Muscle layer of duodenum (tissue), 2 donors: ENCODE measurements around the gene XPC.
"Not testable (repeated sequence)": the region's sequence is repeated elsewhere in the genome, so short reads cannot be mapped to it uniquely, and the experiment has no call there.

Source experiments
- H3K27ac ChIP-seq: one replicate; pipeline ENCODE4 v1.7.0; 2013; ENCODE audit warnings: mild to moderate bottlenecking, low read length
- H3K27me3 ChIP-seq: one replicate; pipeline ENCODE4 v1.7.0; 2013; ENCODE audit warnings: low read depth, mild to moderate bottlenecking, control low read depth, low read length
- H3K36me3 ChIP-seq, 2 donors: one replicate each; pipeline ENCODE4 v1.7.0; 2013; ENCODE audit warnings: low read length in 2 of 2, control low read depth in 1 of 2, mild to moderate bottlenecking in 1 of 2; ENCODE audit not compliant: insufficient read depth in 2 of 2, control insufficient read depth in 1 of 2
- H3K4me1 ChIP-seq, 2 donors: one replicate each; pipeline ENCODE4 v1.7.0; 2013; ENCODE audit warnings: low read length in 2 of 2, mild to moderate bottlenecking in 2 of 2, control low read depth in 1 of 2, moderate library complexity in 1 of 2; ENCODE audit not compliant: insufficient read depth in 2 of 2, control insufficient read depth in 1 of 2
- H3K4me3 ChIP-seq, 2 donors: one replicate each; pipeline ENCODE4 v1.7.0; 2013; ENCODE audit warnings: low read length in 2 of 2, low read depth in 1 of 2, mild to moderate bottlenecking in 1 of 2
- H3K9me3 ChIP-seq, 2 donors: one replicate each; pipeline ENCODE4 v1.7.0; 2013; ENCODE audit warnings: low read length in 2 of 2, control low read depth in 1 of 2, mild to moderate bottlenecking in 1 of 2; ENCODE audit not compliant: control insufficient read depth in 1 of 2
- donor health status: healthy.

XPC gene

GRCh38 chr3:14110699-14111098 lies 67.7 kb downstream of the XPC start:
- Histone ChIP-seq H3K4me3 (no peak overlapping the region), H3K36me3 (peaks cover 25 to 51% of the 10 kb centered on the region in 2 donors)

GRCh38 chr3:14109821-14110220 lies 68.6 kb downstream of the XPC start:
- H3K9me3 ChIP-seq, H3K4me1 ChIP-seq, H3K27me3 ChIP-seq, H3K4me3 ChIP-seq, H3K27ac ChIP-seq: not testable (repeated sequence)
- H3K36me3 ChIP-seq: peaks cover 17 to 42% of the 10 kb centered on the region in 2 donors

More at GRCh38 chr3:14110699-14111098, 67.7 kb downstream of the XPC start:
- Histone ChIP-seq H3K27ac (no peak overlapping the region), H3K27me3 (no peaks in the 10 kb centered on the region), H3K9me3 (no peaks in the 10 kb centered on the region), H3K4me1 (no peaks in the 10 kb centered on the region)

GRCh38 chr3:14097616-14098391 lies 80.6 kb downstream of the XPC start:
- Histone ChIP-seq H3K27me3 (no peaks in the 10 kb centered on the region), H3K27ac (no peak overlapping the region), H3K36me3 (no peaks in the 10 kb centered on the region), H3K4me3 (no peak overlapping the region), H3K9me3 (peaks cover 0 to 9% of the 10 kb centered on the region in 2 donors), H3K4me1 (no peaks in the 10 kb centered on the region)

GRCh38 chr3:14096742-14097141 lies 81.7 kb downstream of the XPC start:
- peaks cover 0 to 9% of the 10 kb centered on the region in 2 donors for H3K9me3 ChIP-seq
- H3K4me1 ChIP-seq: no peaks in the 10 kb centered on the region
- no peak overlapping the region for H3K4me3 ChIP-seq
- H3K27ac ChIP-seq: no peak overlapping the region
- no peaks in the 10 kb centered on the region for H3K36me3 ChIP-seq
- H3K27me3 ChIP-seq: no peaks in the 10 kb centered on the region
